K562 (cell line): ENCODE results near the gene MYO15A. TPM values are rescaled to one million over a fixed set of nuclear protein-coding genes. Genes with fewer than 3 reads are reported as not detected.
A peak's percentile ranks its signal among the peaks of the same experiment; 100 is the strongest.

Experiments
- MYC ChIP-seq, 2 experiments: fragments of 250-450 bp in 1 of 2; sonication (Bioruptor Pico) in 1 of 2; IDR thresholded peaks; 2 replicates each; pipeline versions ENCODE4 v1.5.1 to v1.6.1; 2012 to 2021; ENCODE audit warnings: low read depth in 2 of 2, borderline replicate concordance in 1 of 2, improper control_type of control experiment in 1 of 2, low read length in 1 of 2, mild to moderate bottlenecking in 1 of 2, moderate library complexity in 1 of 2
- SIRT6 ChIP-seq: IDR thresholded peaks from one replicate; pipeline ENCODE4 v1.6.1; 2012; ENCODE audit warnings: low read depth, mild to moderate bottlenecking, control low read depth, inconsistent platforms, low read length, moderate library complexity
- ZBTB2 ChIP-seq: fragments of 450-650 bp; IDR thresholded peaks from 2 replicates; pipeline ENCODE4 v1.6.1; 2016; ENCODE audit warnings: antibody characterized with exemption
- ZC3H11A ChIP-seq: IDR thresholded peaks from 2 replicates; pipeline ENCODE4 v1.6.1; 2012; ENCODE audit warnings: low read depth, low read length, improper control_type of control experiment
- polyA plus RNA-seq, 8 experiments: library from polyadenylated mRNA; depleted of rRNA in 4 of 8; stranded (reverse) in 5 of 8; unstranded in 3 of 8; fragments of >200 nt; fragmentation: Nextera tagmentation in 2 of 8; fragmentation: Illumina TruSeq in 1 of 8; extraction: Ambion mirVana in 2 of 8; extraction: Trizol in 1 of 8; gene quantifications; 2 replicates each; pipeline versions ENCODE4 v1.2.1 to v1.2.3, GENCODE V29; 2011 to 2014; ENCODE audit warnings: inconsistent platforms in 1 of 8, missing spikeins in 1 of 8
- total RNA-seq, 7 experiments: library from RNA; depleted of rRNA in 6 of 7; stranded (reverse); fragments of >200 nt in 6 of 7; fragmentation: Illumina TruSeq in 2 of 7; extraction: Trizol in 2 of 7; gene quantifications; 2 replicates each; pipeline versions ENCODE4 v1.2.1 to v1.2.3, GENCODE V29; 2011 to 2021; ENCODE audit warnings: low replicate concordance in 1 of 7
- TF ChIP-seq, protein P1 (sequence below), 2 experiments: fragments of 450-650 bp in 1 of 2; sonication (generic) in 1 of 2; formaldehyde crosslinking in 1 of 2; IDR thresholded peaks; 2 replicates each; pipeline versions ENCODE4 v1.7.1 to v1.9.0; 2016 to 2022; ENCODE audit warnings: inconsistent platforms in 1 of 2, mild to moderate bottlenecking in 1 of 2, missing genetic modification reagents in 1 of 2
- TF ChIP-seq, protein P2 (sequence below): fragments of 450-650 bp; IDR thresholded peaks from 2 replicates; pipeline ENCODE4 v1.6.1; 2016; ENCODE audit warnings: low read depth

The MYO15A gene
- total and polyA plus RNA-seq, 9 of the 15 experiments (the other 6 are each of a cell fraction or from before 2014, with no cell fraction given), result 0.05 to 0.88 (median 0.14) TPM; not detected in 1

DNA sequence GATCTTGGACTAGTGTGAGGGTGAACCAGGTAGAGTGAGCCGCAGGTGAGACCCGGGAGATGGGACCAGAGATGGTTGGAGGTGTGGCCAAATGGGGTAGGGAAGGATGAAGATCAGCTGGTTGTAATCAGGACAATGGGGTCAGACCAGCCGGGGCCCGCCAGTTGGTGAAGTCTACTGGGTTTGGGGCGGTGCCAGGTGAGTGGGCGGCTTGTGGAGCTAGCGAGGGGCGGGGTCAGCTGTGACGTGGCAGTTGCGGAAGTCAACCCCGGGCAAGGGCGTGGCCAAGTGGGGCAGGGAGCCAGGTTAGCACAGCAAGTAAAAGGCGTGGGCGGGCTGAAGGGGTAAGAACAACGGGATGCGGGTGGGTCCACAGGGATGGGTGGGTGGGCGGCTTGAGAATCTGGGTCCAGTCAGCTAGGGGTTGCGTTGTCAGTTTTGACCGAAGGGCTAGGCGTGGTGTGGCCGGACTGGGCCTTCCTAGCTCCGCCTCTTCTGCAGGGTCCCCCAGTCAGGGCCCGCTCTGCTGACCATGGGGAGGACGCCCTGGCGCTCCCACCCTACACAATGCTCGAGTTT lies 49.6 kb downstream of the MYO15A start (continued):
- TF ChIP-seq, protein P1, sequence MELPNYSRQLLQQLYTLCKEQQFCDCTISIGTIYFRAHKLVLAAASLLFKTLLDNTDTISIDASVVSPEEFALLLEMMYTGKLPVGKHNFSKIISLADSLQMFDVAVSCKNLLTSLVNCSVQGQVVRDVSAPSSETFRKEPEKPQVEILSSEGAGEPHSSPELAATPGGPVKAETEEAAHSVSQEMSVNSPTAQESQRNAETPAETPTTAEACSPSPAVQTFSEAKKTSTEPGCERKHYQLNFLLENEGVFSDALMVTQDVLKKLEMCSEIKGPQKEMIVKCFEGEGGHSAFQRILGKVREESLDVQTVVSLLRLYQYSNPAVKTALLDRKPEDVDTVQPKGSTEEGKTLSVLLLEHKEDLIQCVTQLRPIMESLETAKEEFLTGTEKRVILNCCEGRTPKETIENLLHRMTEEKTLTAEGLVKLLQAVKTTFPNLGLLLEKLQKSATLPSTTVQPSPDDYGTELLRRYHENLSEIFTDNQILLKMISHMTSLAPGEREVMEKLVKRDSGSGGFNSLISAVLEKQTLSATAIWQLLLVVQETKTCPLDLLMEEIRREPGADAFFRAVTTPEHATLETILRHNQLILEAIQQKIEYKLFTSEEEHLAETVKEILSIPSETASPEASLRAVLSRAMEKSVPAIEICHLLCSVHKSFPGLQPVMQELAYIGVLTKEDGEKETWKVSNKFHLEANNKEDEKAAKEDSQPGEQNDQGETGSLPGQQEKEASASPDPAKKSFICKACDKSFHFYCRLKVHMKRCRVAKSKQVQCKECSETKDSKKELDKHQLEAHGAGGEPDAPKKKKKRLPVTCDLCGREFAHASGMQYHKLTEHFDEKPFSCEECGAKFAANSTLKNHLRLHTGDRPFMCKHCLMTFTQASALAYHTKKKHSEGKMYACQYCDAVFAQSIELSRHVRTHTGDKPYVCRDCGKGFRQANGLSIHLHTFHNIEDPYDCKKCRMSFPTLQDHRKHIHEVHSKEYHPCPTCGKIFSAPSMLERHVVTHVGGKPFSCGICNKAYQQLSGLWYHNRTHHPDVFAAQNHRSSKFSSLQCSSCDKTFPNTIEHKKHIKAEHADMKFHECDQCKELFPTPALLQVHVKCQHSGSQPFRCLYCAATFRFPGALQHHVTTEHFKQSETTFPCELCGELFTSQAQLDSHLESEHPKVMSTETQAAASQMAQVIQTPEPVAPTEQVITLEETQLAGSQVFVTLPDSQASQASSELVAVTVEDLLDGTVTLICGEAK (IDR thresholded peaks at IDR 0.05), result no peak
- TF ChIP-seq, protein P1 (CRISPR knock-in tag; IDR thresholded peaks at IDR 0.05), result no peak
- TF ChIP-seq ZBTB2 (no peak), SIRT6 (no peak), MYC (IDR thresholded peaks at IDR 0.05; ENCODE audit: low read depth, low read length) (0 out of 2 replicates have a peak, but pooled peaks have one; percentile 23), MYC (CRISPR knock-in tag; IDR thresholded peaks at IDR 0.05; ENCODE audit: borderline replicate concordance, low read depth) (no peak), ZC3H11A (no peak)
- TF ChIP-seq, protein P2, sequence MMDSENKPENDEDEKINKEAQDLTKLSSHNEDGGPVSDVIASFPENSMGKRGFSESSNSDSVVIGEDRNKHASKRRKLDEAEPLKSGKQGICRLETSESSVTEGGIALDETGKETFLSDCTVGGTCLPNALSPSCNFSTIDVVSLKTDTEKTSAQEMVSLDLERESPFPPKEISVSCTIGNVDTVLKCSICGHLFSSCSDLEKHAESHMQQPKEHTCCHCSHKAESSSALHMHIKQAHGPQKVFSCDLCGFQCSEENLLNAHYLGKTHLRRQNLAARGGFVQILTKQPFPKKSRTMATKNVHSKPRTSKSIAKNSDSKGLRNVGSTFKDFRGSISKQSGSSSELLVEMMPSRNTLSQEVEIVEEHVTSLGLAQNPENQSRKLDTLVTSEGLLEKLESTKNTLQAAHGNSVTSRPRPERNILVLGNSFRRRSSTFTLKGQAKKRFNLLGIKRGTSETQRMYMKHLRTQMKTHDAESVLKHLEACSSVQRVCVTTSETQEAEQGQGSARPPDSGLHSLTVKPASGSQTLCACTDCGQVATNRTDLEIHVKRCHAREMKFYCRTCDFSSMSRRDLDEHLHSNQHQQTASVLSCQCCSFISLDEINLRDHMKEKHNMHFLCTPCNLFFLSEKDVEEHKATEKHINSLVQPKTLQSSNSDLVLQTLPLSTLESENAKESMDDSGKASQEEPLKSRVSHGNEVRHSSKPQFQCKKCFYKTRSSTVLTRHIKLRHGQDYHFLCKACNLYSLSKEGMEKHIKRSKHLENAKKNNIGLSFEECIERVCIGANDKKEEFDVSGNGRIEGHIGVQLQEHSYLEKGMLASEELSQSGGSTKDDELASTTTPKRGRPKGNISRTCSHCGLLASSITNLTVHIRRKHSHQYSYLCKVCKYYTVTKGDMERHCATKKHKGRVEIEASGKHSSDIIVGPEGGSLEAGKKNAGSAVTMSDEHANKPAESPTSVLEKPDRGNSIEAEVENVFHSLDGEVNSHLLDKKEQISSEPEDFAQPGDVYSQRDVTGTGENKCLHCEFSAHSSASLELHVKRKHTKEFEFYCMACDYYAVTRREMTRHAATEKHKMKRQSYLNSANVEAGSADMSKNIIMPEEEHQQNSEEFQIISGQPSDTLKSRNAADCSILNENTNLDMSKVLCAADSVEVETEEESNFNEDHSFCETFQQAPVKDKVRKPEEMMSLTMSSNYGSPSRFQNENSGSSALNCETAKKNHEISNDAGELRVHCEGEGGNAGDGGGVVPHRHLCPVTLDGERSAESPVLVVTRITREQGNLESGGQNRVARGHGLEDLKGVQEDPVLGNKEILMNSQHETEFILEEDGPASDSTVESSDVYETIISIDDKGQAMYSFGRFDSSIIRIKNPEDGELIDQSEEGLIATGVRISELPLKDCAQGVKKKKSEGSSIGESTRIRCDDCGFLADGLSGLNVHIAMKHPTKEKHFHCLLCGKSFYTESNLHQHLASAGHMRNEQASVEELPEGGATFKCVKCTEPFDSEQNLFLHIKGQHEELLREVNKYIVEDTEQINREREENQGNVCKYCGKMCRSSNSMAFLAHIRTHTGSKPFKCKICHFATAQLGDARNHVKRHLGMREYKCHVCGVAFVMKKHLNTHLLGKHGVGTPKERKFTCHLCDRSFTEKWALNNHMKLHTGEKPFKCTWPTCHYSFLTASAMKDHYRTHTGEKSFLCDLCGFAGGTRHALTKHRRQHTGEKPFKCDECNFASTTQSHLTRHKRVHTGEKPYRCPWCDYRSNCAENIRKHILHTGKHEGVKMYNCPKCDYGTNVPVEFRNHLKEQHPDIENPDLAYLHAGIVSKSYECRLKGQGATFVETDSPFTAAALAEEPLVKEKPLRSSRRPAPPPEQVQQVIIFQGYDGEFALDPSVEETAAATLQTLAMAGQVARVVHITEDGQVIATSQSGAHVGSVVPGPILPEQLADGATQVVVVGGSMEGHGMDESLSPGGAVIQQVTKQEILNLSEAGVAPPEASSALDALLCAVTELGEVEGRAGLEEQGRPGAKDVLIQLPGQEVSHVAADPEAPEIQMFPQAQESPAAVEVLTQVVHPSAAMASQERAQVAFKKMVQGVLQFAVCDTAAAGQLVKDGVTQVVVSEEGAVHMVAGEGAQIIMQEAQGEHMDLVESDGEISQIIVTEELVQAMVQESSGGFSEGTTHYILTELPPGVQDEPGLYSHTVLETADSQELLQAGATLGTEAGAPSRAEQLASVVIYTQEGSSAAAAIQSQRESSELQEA, result no peak
